Putamen (tissue), 1 donor: ENCODE results near the gene HIGD1C.
"Not testable (repeated sequence)": the region's sequence is repeated elsewhere in the genome, so short reads cannot be mapped to it uniquely, and the experiment has no call there.

ENCODE experiments used
- DNase-seq: peaks from one replicate; pipeline ENCODE4 v3.0.0-alpha.2; 2016; ENCODE audit warnings: low spot score

The HIGD1C gene

GRCh38 chr12:50934371-50934851 lies 17.9 kb upstream of the HIGD1C start:
- peak; percentile 23 for DNase-seq

GRCh38 chr12:50934981-50935807 lies 17.1 kb upstream of the HIGD1C start:
- no peak for DNase-seq

- no peak for DNase-seq
Measured at GRCh38 chr12:50936821-50937530, 15.4 kb upstream of the HIGD1C start.

GRCh38 chr12:50937653-50938052 lies 14.7 kb upstream of the HIGD1C start:
- no peak for DNase-seq

GRCh38 chr12:50947933-50948626 lies 4.3 kb upstream of the HIGD1C start:
- peak; percentile 39 for DNase-seq

- no peak for DNase-seq
Measured at GRCh38 chr12:50948798-50949197, 3.5 kb upstream of the HIGD1C start.

- no peak for DNase-seq
Measured at GRCh38 chr12:50949801-50950302, 2.5 kb upstream of the HIGD1C start.

- no peak for DNase-seq
Measured at GRCh38 chr12:50951112-50951511, 1.2 kb upstream of the HIGD1C start.

- DNase-seq = no peak
Measured at GRCh38 chr12:50953047-50953446, 703 bp downstream of the HIGD1C start.

- not testable (repeated sequence) for DNase-seq
Measured at GRCh38 chr12:50954789-50955188, 2.4 kb downstream of the HIGD1C start.

- DNase-seq = no peak
Measured at GRCh38 chr12:50955288-50955687, 2.9 kb downstream of the HIGD1C start.

- DNase-seq = no peak
Measured at GRCh38 chr12:50955697-50956096, 3.4 kb downstream of the HIGD1C start.

- DNase-seq = no peak
Measured at GRCh38 chr12:50960130-50960529, 7.8 kb downstream of the HIGD1C start.

GRCh38 chr12:50961708-50962107 lies 9.4 kb downstream of the HIGD1C start:
- DNase-seq = no peak

GRCh38 chr12:50964432-50964831 lies 12.1 kb downstream of the HIGD1C start:
- DNase-seq = no peak

GRCh38 chr12:50971946-50972345 lies 19.6 kb downstream of the HIGD1C start:
- no peak for DNase-seq

GRCh38 chr12:50979369-50980052 lies 27.2 kb downstream of the HIGD1C start:
- no peak for DNase-seq

GRCh38 chr12:50980545-50980944 lies 28.2 kb downstream of the HIGD1C start:
- no peak for DNase-seq

GRCh38 chr12:50981319-50982239 lies 29.2 kb downstream of the HIGD1C start:
- no peak for DNase-seq

- peak; percentile 10 for DNase-seq
Measured at GRCh38 chr12:50984586-50985298, 32.4 kb downstream of the HIGD1C start.
